T-helper 22 cell (primary cell): Measurements from ENCODE around the gene CALN1.
"Not testable (repeated sequence)": the region's sequence is repeated elsewhere in the genome, so short reads cannot be mapped to it uniquely, and the experiment has no call there.

Source experiments
- DNase-seq: peaks from one replicate; pipeline ENCODE4 v3.0.0-alpha.2; 2020; ENCODE audit warnings: low read depth

Gene CALN1

GRCh38 chr7:71974611-71975010, 437.5 kb downstream of the CALN1 start:
- DNase-seq = no peak

DNA sequence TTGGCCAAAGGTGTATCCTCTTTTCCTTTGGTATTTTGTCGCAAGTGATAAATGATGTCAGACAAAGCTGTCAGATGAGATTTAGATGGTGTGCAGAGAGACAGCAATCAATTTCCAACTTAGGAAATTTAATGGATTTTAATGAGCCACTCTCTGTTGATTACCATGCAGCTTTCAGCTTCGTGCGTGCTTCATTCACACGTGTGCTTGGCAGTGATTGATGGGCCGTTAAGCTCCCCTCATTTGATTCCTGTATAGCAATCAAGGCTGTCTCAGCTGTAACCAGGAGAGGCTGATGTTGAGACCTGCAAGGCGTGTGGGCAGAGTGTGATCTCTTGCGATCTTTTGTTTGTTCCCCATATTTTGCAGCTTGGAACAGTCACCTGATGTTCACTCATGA, 439.6 kb downstream of the CALN1 start:
- DNase-seq = no peak

- no peak for DNase-seq
Observed at GRCh38 chr7:71970725-71971124, 441.4 kb downstream of the CALN1 start.

GRCh38 chr7:71962636-71963035, 449.5 kb downstream of the CALN1 start:
- DNase-seq = no peak

GRCh38 chr7:71961283-71961682, 450.9 kb downstream of the CALN1 start:
- no peak for DNase-seq

GRCh38 chr7:71942115-71942514, 470.0 kb downstream of the CALN1 start:
- DNase-seq = no peak

- no peak for DNase-seq
Observed at GRCh38 chr7:71937840-71938371, 474.2 kb downstream of the CALN1 start.

- DNase-seq = no peak
Observed at GRCh38 chr7:71935674-71936073, 476.5 kb downstream of the CALN1 start.

DNA sequence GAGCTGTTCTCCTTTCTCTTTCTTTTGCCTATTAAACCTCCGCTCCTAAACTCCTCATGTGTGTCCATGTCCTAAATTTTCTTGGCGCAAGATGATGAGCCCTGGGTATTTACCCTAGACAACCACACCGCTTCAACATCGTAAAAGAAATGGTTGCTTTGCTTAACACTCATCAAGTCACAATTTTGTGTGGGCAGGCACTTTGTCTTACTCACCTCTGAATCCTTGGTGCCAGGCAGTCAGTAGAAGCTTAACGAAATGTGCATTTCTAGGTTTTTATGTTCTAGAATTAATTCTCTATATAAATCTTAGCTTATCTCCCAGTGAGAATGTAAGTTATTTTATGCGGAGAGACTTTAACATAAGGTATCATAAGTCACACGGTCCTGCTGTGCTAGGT, 478.7 kb downstream of the CALN1 start:
- DNase-seq = no peak

DNA sequence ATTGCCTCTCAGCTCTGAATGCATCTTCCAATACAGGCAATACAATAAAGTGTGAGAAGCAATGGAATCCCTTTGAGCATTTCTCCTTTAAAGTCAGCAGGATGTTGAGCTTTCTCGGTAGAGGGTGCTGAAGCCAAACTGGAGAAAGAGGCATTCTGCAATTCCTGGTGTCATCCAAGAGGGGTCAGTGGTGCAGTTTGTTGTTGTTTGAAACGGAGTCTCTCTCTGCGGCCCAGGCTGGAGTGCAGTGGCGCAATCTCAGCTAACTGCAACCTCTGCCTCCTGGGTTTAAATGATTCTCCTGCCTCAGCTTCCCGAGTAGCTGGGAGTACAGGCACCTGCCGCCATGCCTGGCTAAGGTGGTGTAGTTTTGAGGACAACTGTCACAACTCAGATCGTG, 486.5 kb downstream of the CALN1 start:
- DNase-seq = no peak

DNA sequence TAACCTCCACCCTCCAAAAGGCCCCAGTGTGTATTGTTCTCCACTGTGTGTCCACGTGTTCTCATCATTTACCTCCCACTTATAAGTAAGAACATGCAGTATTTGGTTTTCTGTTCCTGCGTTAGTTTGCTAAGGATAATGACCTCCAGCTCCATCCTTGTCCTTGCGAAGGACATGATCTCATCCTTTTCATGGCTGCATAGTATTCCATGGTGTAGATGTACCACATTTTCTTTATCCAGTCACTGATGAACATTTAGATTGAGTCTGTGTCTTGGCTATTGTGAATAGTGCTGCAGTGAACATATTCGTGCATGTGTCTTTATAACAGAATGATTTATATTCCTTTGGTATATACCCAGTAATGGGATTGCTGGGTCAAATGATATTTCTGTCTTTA, 497.9 kb downstream of the CALN1 start:
- not testable (repeated sequence) for DNase-seq

GRCh38 chr7:71912476-71912875, 499.7 kb downstream of the CALN1 start:
- DNase-seq = no peak

- DNase-seq = no peak
Observed at GRCh38 chr7:71911051-71911450, 501.1 kb downstream of the CALN1 start.

DNA sequence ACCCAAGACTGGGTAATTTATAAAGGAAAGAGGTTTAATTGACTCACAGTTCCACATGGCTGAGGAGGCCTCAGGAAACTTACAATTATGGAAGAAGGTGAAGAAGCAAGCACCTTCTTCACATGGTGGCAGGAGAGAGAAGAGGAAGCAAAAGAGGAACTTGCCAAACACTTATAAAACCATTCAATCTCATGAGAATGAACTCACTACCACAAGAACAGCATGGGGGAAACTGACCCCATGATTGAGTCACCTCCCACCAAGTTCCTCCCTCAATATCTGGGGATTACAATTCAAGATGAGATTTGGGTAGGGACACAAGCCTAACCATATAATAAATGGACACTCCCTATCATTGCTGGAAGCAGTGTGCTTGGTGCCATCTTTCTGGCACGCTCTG, 506.3 kb downstream of the CALN1 start:
- no peak for DNase-seq

GRCh38 chr7:71904484-71904883, 507.7 kb downstream of the CALN1 start:
- no peak for DNase-seq

DNA sequence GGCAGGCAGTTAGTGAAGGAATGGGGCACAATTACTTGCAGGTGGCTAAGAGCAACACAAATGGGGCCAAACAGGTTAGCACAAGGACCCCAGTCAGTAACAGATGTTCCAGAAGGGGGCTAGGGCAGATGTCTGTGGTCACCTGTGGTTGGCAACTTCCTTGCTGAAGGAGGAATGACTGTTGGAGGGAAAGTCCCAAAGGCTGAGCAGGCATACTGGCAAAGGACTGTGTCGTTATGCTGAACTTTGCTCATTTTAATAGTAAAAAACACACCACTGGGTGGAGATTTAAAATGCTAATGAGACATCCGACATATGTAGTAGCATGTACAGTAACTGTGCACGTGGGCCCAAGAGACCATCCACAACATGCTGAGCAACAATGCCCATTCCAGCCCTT, 511.6 kb downstream of the CALN1 start:
- no peak for DNase-seq

GRCh38 chr7:71896535-71896934, 515.6 kb downstream of the CALN1 start:
- no peak for DNase-seq

DNA sequence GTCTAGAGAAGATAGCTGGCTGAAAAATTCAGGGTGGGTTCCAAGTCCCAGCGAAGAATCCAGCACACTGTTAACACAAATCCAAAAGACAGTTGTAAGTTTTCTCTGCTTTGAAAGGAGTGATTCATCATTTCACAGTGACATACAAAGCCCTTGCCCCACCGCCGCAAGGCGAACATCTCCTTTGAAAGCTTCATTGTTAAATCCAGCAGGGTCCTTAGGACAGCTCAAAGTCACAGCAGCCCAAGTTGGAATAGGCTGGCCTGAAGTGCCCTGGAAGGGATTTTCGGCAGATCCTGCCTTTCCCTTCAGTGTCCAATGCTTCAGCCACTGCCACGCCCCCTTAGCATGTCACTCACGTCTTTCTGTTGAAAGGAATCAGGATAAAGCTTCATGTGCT, 526.1 kb downstream of the CALN1 start:
- DNase-seq = no peak

DNA sequence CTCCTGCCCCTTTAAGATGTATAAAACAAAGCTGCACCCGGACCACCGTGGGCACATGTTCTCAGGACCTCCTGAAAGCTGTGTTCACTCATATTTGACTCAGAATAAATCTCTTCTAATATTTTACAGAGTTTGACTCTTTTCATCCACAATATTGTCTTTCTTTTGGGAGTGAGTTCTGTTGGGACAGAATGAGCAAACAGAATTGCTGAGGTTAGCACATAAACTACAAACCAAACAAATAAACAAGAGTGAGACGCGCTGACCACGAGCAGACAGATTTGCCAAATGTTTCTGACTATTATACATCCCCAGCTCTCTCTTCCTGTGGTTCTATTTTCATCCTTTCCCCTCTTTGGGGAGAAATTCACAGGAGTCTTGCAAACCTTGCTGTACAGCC, 526.7 kb downstream of the CALN1 start:
- no peak for DNase-seq

DNA sequence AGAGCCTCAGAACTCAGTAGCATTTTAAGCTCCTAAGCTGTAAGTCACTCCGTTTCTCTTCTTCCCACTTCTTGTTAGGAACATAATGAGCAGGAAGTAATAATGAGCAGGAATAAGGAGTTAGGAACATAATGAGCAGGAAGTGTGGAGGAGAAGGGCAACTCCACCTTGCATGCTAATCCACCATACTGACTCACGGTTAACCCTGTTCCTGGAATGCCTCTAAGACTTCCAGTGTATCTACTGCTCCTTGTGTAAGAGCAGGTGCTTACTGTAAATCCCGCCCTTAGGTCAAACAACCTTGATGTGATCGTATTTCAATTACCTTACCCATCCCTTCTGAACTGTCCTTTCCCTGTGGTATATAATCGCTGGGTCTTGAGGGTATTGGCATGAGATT, 528.7 kb downstream of the CALN1 start:
- no peak for DNase-seq

DNA sequence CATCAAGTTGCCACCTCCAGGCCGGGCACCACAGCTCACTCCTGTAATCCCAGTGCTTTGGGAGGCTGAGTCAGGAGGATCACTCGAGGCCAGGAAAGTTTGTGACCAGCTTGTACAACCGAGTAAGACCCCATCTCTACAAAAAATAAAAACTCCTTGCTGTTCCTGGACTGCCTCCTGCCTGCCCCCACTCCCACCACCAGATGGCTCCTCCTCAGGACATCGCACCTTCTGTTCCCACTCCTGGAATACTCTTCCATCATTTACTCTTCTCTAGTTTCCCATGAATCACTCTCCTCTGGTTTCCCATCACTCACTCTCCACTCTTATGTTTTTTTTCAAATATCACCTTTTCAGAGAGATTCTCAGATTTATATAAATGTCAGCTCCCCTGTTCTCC, 540.7 kb downstream of the CALN1 start:
- DNase-seq = no peak

DNA sequence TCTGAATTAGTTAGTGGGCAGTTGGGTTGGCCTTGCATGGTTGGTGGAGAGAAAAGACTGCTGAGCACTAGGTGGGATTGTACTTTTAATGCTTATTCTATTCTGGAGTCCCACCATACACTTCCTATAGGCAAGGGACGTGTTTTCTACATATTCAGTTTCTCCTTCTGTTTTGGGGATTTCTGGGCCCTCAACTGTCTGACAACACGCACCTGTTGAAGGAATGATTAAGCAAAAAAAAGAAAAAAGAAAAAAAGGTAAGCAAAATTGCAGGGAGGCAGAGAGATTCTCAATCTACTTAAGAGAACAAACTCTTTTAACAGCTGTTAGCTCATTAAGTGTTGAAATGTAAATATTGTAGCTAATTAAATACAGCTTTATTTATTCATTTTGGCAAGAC, 541.3 kb downstream of the CALN1 start:
- no peak for DNase-seq

GRCh38 chr7:71868797-71869196, 543.3 kb downstream of the CALN1 start:
- no peak for DNase-seq

DNA sequence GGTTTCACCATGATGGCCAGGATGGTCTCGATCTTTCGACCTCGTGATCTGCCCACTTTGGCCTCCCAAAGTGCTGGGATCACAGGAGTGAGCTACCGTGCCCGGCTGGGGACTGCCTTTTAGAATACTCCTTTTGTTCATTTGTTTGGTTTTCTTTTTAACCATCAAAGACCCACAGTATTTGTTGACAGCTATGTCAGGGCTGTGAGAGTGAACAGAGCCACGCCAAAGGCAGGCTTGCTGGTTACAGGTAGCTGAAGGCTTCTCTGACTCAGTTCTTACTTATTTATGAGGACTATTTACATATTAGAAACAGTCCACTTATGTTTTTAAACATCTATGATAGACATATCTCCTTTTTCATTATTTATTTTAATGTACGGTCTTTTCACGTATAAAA, 544.5 kb downstream of the CALN1 start:
- no peak for DNase-seq

DNA sequence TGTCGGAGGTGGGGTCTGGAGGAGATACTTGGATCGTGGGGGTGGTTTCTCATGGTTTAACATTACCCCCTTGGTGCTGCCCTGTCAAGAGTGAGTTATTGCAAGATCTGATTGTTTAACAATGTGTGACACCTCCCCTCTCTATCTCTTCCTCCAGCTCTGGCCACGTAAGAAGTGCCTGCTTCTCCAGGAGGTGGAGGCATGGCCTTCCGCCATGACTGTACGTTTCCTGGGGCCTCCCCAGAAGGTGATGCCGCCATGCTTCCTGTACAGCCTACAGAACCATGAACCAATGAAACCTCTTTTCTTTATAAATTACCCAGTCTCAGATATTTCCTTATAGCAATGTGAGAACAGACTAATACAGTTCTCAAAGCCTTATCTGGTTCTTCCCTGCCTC, 547.0 kb downstream of the CALN1 start:
- DNase-seq = no peak
